CD14-positive monocyte (primary cell): Measurements from ENCODE around the gene INSR. TPM values are rescaled to one million over a fixed set of nuclear protein-coding genes. Genes with fewer than 3 reads are reported as not detected.

Source experiments
- DNase-seq, 3 donors: peaks; one replicate each; pipeline ENCODE4 v3.0.0-alpha.2; 2011 to 2022
- H2AFZ ChIP-seq: 2 replicates; pipeline ENCODE4 v1.6.0; 2012; ENCODE audit warnings: mild to moderate bottlenecking, low read depth, low read length, inconsistent platforms; ENCODE audit not compliant: insufficient read depth, poor library complexity, severe bottlenecking
- H3K27ac ChIP-seq, 2 donors: 1 replicate in 1 of 2; 2 replicates in 1 of 2; pipeline ENCODE4 v1.5.1; 2012 to 2013; ENCODE audit warnings: low read length in 2 of 2, control low read depth in 1 of 2, inconsistent platforms in 1 of 2, low read depth in 1 of 2, mild to moderate bottlenecking in 1 of 2
- H3K27me3 ChIP-seq, 2 donors: one replicate each; pipeline versions ENCODE4 v1.6.0 to v1.6.1; 2011 to 2013; ENCODE audit warnings: low read length in 2 of 2; ENCODE audit not compliant: control insufficient read depth in 2 of 2, insufficient read depth in 2 of 2
- H3K36me3 ChIP-seq, 2 donors: replicated peaks in 1 of 2; 1 replicate in 1 of 2; 2 replicates in 1 of 2; pipeline versions ENCODE4 v1.5.1 to v1.6.1; 2012 to 2013; ENCODE audit warnings: low read length in 2 of 2, control low read depth in 1 of 2, inconsistent platforms in 1 of 2, mild to moderate bottlenecking in 1 of 2; ENCODE audit not compliant: insufficient read depth in 2 of 2, control insufficient read depth in 1 of 2
- H3K4me1 ChIP-seq, 2 donors: 1 replicate in 1 of 2; 2 replicates in 1 of 2; pipeline versions ENCODE4 v1.5.1 to v1.6.1; 2012 to 2013; ENCODE audit warnings: low read length in 2 of 2, control low read depth in 1 of 2, inconsistent platforms in 1 of 2, mild to moderate bottlenecking in 1 of 2, moderate library complexity in 1 of 2; ENCODE audit not compliant: insufficient read depth in 2 of 2, control insufficient read depth in 1 of 2
- H3K4me2 ChIP-seq: replicated peaks from 2 replicates; pipeline ENCODE3; 2012; ENCODE audit warnings: low read length, moderate library complexity, mild to moderate bottlenecking; ENCODE audit not compliant: poor library complexity, severe bottlenecking; ENCODE audit errors: extremely low read depth
- H3K4me3 ChIP-seq, 3 experiments: fragments of 200-600 bp in 1 of 3; sonication (generic) in 1 of 3; replicated peaks in 1 of 3; 1 replicate in 2 of 3; 2 replicates in 1 of 3; pipeline ENCODE4 v1.5.1; 2011 to 2013; ENCODE audit warnings: low read length in 3 of 3, mild to moderate bottlenecking in 3 of 3, control low read depth in 2 of 3, low read depth in 2 of 3, inconsistent platforms in 1 of 3, moderate library complexity in 1 of 3
- H3K79me2 ChIP-seq: 2 replicates; pipeline ENCODE4 v1.6.0; 2012; ENCODE audit warnings: mild to moderate bottlenecking, control low read depth, inconsistent platforms, low read length, moderate library complexity; ENCODE audit not compliant: insufficient read depth
- H3K9ac ChIP-seq: 2 replicates; pipeline ENCODE4 v1.6.0; 2017; ENCODE audit warnings: low read length, mild to moderate bottlenecking; ENCODE audit not compliant: insufficient read depth, poor library complexity, severe bottlenecking
- H3K9me3 ChIP-seq, 2 donors: replicated peaks in 1 of 2; 1 replicate in 1 of 2; 2 replicates in 1 of 2; pipeline versions ENCODE4 v1.5.1 to v1.6.1; 2012 to 2013; ENCODE audit warnings: low read length in 2 of 2, control low read depth in 1 of 2; ENCODE audit not compliant: control insufficient read depth in 1 of 2, insufficient read depth in 1 of 2
- H4K20me1 ChIP-seq: 2 replicates; pipeline ENCODE4 v1.6.0; 2012; ENCODE audit warnings: mild to moderate bottlenecking, low read length, control low read depth, moderate library complexity; ENCODE audit not compliant: insufficient read depth
- H3K27ac Mint-ChIP-seq, 7 donors: one replicate each; pipeline ENCODE4 v1.8.0; 2020; ENCODE audit warnings: mild to moderate bottlenecking in 7 of 7, mixed read lengths in 7 of 7, moderate library complexity in 6 of 7, inconsistent platforms in 2 of 7
- H3K27me3 Mint-ChIP-seq, 3 donors: one replicate each; pipeline ENCODE4 v1.8.0; 2021 to 2022; ENCODE audit warnings: low read depth in 3 of 3, mild to moderate bottlenecking in 3 of 3, mixed read lengths in 3 of 3, moderate library complexity in 3 of 3, inconsistent platforms in 1 of 3
- H3K36me3 Mint-ChIP-seq, 2 donors: one replicate each; pipeline ENCODE4 v1.8.0; 2020; ENCODE audit warnings: mixed read lengths in 2 of 2, inconsistent platforms in 1 of 2, mild to moderate bottlenecking in 1 of 2
- H3K4me1 Mint-ChIP-seq: one replicate; pipeline ENCODE4 v1.8.0; 2020; ENCODE audit warnings: mild to moderate bottlenecking, mixed read lengths
- H3K4me3 Mint-ChIP-seq, 2 donors: one replicate each; pipeline ENCODE4 v1.8.0; 2020; ENCODE audit warnings: mild to moderate bottlenecking in 2 of 2, mixed read lengths in 2 of 2, moderate library complexity in 1 of 2
- H3K9me3 Mint-ChIP-seq, 7 donors: one replicate each; pipeline ENCODE4 v1.8.0; 2020 to 2022; ENCODE audit warnings: mixed read lengths in 7 of 7, mild to moderate bottlenecking in 6 of 7, moderate library complexity in 6 of 7, inconsistent platforms in 2 of 7
- WGBS: methylation state at CpG from one replicate; pipeline ENCODE4 v1.1.5; 2013; ENCODE audit warnings: missing lambda C conversion rate; ENCODE audit not compliant: insufficient coverage; 5-methylcytosine and 5-hydroxymethylcytosine counted together
- intact Hi-C, 2 donors: fragments of 100-400 bp; cut with micrococcal nuclease; formaldehyde crosslinking; loops; one replicate each; pipeline versions ENCODE4 v1.15.0 to v1.15.1; 2023
- polyA plus RNA-seq, 3 donors: library from polyadenylated mRNA; depleted of rRNA in 1 of 3; unstranded in 2 of 3; stranded (reverse) in 1 of 3; fragments of 300-500 nt in 2 of 3; fragments of >200 nt in 1 of 3; fragmentation: Illumina TruSeq in 2 of 3; gene quantifications; 1 replicate in 2 of 3; 2 replicates in 1 of 3; pipeline ENCODE4 v1.2.3, GENCODE V29; 2012 to 2021
- TF ChIP-seq, protein P1 (sequence below): fragments of 200-600 bp; IDR thresholded peaks from one replicate; pipeline ENCODE4 v1.8.0; 2022; ENCODE audit warnings: antibody characterized with exemption, mild to moderate bottlenecking

The INSR gene
- polyA plus RNA-seq, 3 donors: 2.9 to 12.4 (median 3.4) TPM

DNA sequence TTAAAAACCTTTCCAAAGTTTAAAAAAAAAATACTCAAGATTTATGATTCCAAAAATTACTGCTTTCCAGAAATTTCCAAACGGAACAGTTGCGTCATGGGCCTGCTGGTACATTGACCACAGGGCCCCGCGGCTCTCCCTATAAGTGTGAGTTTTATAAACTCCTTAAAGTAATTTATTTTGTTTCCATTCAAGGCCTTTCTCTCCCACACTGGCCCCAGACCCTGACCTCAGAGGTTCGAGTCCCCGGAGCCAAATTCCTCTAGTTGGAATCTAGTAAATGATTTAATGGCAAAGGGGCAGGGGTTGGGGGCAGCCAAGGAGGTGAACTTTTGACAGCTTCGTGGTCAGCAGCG, 97.5 kb downstream of the INSR start:
- Mint-ChIP-seq H3K4me3 (peak overlapping the region; percentile 87 to 98), H3K9me3 (no peaks in the 10 kb centered on the region), H3K27me3 (peaks cover 0 to 11% (median 6%) of the 10 kb centered on the region in 3 donors), H3K4me1 (peaks cover 33% of the 10 kb centered on the region), H3K36me3 (peaks cover 0 to 1% of the 10 kb centered on the region in 2 donors), H3K27ac (peak overlapping the region in 6 of 7 donors; percentile 88 to 97 (median 96))
- Histone ChIP-seq H3K27ac (no peak overlapping the region), H3K79me2 (peaks cover 19% of the 10 kb centered on the region), H3K4me3 (peak overlapping the region in 2 of 3 experiments; percentile 70 to 88), H3K27me3 (peaks cover 0 to 2% of the 10 kb centered on the region in 2 donors), H3K4me2 (peak overlapping the region; percentile 93), H2AFZ (no peak overlapping the region), H3K36me3 (no peaks in the 10 kb centered on the region), H4K20me1 (peaks cover 22% of the 10 kb centered on the region), H3K4me1 (peaks cover 23 to 34% of the 10 kb centered on the region in 2 donors), H3K9me3 (no peaks in the 10 kb centered on the region), H3K9ac (no peak overlapping the region)
- DNase-seq: no peak
- intact Hi-C loops: loop anchor here (1.0 to 5.0 kb wide), 4 partner anchors 49 to 146 kb away; partner anchors contain the start of gene INSR (in 2 of the 2)
- WGBS: 0% methylated on average over 2 of the region's 8 CpGs
- TF ChIP-seq, protein P1, sequence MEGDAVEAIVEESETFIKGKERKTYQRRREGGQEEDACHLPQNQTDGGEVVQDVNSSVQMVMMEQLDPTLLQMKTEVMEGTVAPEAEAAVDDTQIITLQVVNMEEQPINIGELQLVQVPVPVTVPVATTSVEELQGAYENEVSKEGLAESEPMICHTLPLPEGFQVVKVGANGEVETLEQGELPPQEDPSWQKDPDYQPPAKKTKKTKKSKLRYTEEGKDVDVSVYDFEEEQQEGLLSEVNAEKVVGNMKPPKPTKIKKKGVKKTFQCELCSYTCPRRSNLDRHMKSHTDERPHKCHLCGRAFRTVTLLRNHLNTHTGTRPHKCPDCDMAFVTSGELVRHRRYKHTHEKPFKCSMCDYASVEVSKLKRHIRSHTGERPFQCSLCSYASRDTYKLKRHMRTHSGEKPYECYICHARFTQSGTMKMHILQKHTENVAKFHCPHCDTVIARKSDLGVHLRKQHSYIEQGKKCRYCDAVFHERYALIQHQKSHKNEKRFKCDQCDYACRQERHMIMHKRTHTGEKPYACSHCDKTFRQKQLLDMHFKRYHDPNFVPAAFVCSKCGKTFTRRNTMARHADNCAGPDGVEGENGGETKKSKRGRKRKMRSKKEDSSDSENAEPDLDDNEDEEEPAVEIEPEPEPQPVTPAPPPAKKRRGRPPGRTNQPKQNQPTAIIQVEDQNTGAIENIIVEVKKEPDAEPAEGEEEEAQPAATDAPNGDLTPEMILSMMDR: no peak

DNA sequence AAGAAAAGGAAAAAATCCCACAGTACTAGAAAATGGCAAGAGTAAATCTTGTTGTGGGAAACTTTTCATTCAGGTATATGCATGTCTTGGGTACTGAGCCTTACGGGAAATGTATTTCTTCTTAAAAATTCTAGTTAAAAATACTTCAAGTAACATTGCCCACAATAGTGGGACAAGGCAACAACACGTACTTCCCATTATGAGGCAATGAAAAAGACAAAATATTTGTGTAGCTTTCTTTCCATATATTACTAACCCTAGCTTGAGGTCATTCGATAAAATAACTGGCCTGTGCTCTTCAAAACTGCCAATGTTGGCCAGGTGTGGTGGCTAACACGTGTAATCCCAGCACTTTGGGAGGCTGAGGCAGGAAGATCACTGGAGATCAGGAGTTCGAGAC, 99.2 kb downstream of the INSR start:
- no peak for DNase-seq
- Histone ChIP-seq H3K4me3 (no peak overlapping the region), H3K27ac (no peak overlapping the region), H3K27me3 (peaks cover 0 to 2% of the 10 kb centered on the region in 2 donors), H3K9ac (no peak overlapping the region), H3K79me2 (peaks cover 25% of the 10 kb centered on the region), H3K4me2 (no peak overlapping the region), H3K9me3 (no peaks in the 10 kb centered on the region), H4K20me1 (peaks cover 20% of the 10 kb centered on the region), H3K4me1 (peaks cover 27 to 33% of the 10 kb centered on the region in 2 donors), H2AFZ (no peak overlapping the region), H3K36me3 (no peaks in the 10 kb centered on the region)
- Mint-ChIP-seq H3K36me3 (peaks cover 0 to 1% of the 10 kb centered on the region in 2 donors), H3K9me3 (no peaks in the 10 kb centered on the region), H3K27ac (no peak overlapping the region), H3K27me3 (peaks cover 0 to 11% (median 6%) of the 10 kb centered on the region in 3 donors), H3K4me1 (peaks cover 35% of the 10 kb centered on the region), H3K4me3 (no peak overlapping the region)
- WGBS: no CpG with 5 or more reads among the region's 5 CpGs
- intact Hi-C loops: loop anchor here in 1 of 2 donors (5.0 kb wide), 2 partner anchors 48 to 147 kb away; no protein-coding TSS in a partner anchor
- TF ChIP-seq, protein P1: no peak
